ENCODE results near the gene PLA2G2D. TPM values are rescaled to one million over a fixed set of nuclear protein-coding genes. Genes with fewer than 3 reads are reported as not detected.

The PLA2G2D gene
- total RNA-seq, 1 experiment from 2014 or later: not detected

DNA sequence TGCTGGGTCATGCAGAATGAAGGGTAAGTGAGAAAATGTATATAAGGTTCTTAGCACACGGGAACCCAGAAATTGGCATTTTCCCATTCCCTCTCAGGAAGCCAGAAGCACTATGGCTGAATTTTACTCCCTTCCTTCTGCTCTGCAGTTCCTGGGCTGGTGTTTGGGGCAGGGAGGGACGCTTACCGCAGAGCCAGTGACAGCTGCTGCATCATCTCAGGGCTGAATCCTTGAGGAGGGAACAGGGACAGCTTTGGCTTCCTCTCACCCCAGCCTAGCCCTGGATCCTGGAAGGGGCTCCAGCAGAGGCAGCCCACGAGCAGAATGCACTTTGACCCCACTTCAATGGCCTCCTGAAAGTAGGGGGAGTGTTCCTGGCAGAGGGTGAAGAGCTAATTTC is 12.0 kb downstream of the PLA2G2D start:
- no peak overlapping the region for H4K8ac ChIP-seq (replicated peaks; ENCODE audit: insufficient read length, low read depth, low read length)
- no peak overlapping the region for H2BK12ac ChIP-seq (ENCODE audit: insufficient read length, low read depth, low read length)
- Mint-ChIP-seq H3K4me1 (peaks cover 11% of the 10 kb centered on the region in 2 experiments), H3K27me3 (ENCODE audit: low read depth) (0 out of 2 replicates have a peak, but pooled peaks cover 2% of the 10 kb centered on the region), H3K36me3 (ENCODE audit: insufficient read depth in 1 of 3, low read depth in 3 of 3) (peaks cover 0 to 1% (median 0%) of the 10 kb centered on the region in 3 experiments; a peak in 2 of 7 replicates), H3K9me3 (peaks cover 6 to 14% of the 10 kb centered on the region in 2 experiments), H3K4me3 (no peak overlapping the region), H3K27ac (no peak overlapping the region)
- WGBS (ENCODE audit: extremely low coverage, insufficient read length, low lambda C conversion rate): no CpG with 5 or more reads among the region's 4 CpGs
- H2BK15ac ChIP-seq (ENCODE audit: low read depth, low read length): no peak overlapping the region
- H3K79me2 ChIP-seq (ENCODE audit: insufficient read depth, low read length): no peaks in the 10 kb centered on the region
- H3K18ac ChIP-seq (ENCODE audit: insufficient read length, low read depth, low read length): no peak overlapping the region
- H2BK20ac ChIP-seq (ENCODE audit: low read depth, low read length, poor library complexity, severe bottlenecking): no peak overlapping the region
- DNase-seq: no peak
- no peak overlapping the region for H3T11ph ChIP-seq (ENCODE audit: low read length)
- H3K27ac ChIP-seq (ENCODE audit: insufficient read length, low read depth, low read length): no peak overlapping the region
- H3K9ac ChIP-seq (ENCODE audit: extremely low read depth, insufficient read length, low read length): no peak overlapping the region
- H3K4ac ChIP-seq (ENCODE audit: low read depth, low read length): no peak overlapping the region
- no peaks in the 10 kb centered on the region for H3K79me1 ChIP-seq (ENCODE audit: insufficient read depth, low read depth, low read length, poor library complexity, severe bottlenecking)
- H3K4me1 ChIP-seq (ENCODE audit: insufficient read depth, low read length): peaks cover 2% of the 10 kb centered on the region; the same call in 1 of the 2 replicates
- no peak overlapping the region for H2BK5ac ChIP-seq (ENCODE audit: insufficient read length, low read length)
- no peak overlapping the region for H2BK120ac ChIP-seq (ENCODE audit: low read depth, low read length, poor library complexity, severe bottlenecking)
- no peak overlapping the region for H3K4me2 ChIP-seq (ENCODE audit: insufficient read depth, insufficient read length, low read length)
- no peak overlapping the region for H2AFZ ChIP-seq (ENCODE audit: low read length)
- H3K27me3 ChIP-seq (ENCODE audit: insufficient read depth, low read length): no peaks in the 10 kb centered on the region
- no peak overlapping the region for H4K91ac ChIP-seq (ENCODE audit: insufficient read length, low read depth, low read length)
- H3K23me2 ChIP-seq (ENCODE audit: insufficient read length, low read depth, low read length, poor library complexity, severe bottlenecking): no peaks in the 10 kb centered on the region
- no peaks in the 10 kb centered on the region for H4K20me1 ChIP-seq (ENCODE audit: control insufficient read depth, insufficient read depth, insufficient read length)
- TF ChIP-seq, protein P1, sequence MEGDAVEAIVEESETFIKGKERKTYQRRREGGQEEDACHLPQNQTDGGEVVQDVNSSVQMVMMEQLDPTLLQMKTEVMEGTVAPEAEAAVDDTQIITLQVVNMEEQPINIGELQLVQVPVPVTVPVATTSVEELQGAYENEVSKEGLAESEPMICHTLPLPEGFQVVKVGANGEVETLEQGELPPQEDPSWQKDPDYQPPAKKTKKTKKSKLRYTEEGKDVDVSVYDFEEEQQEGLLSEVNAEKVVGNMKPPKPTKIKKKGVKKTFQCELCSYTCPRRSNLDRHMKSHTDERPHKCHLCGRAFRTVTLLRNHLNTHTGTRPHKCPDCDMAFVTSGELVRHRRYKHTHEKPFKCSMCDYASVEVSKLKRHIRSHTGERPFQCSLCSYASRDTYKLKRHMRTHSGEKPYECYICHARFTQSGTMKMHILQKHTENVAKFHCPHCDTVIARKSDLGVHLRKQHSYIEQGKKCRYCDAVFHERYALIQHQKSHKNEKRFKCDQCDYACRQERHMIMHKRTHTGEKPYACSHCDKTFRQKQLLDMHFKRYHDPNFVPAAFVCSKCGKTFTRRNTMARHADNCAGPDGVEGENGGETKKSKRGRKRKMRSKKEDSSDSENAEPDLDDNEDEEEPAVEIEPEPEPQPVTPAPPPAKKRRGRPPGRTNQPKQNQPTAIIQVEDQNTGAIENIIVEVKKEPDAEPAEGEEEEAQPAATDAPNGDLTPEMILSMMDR (conservative IDR thresholded peaks at IDR 0.05): no peak
- H4K5ac ChIP-seq (ENCODE audit: insufficient read length, low read depth, low read length): no peak overlapping the region
- no peak overlapping the region for H3K23ac ChIP-seq (ENCODE audit: insufficient read length, low read depth, low read length)
- H3K9me3 ChIP-seq (ENCODE audit: control insufficient read depth, low read depth, low read length): no peaks in the 10 kb centered on the region
- no peak overlapping the region for H3K56ac ChIP-seq (ENCODE audit: insufficient read length, low read depth, low read length)
- no peak overlapping the region for H2AK5ac ChIP-seq (ENCODE audit: insufficient read length, low read length)
- H3K14ac ChIP-seq (ENCODE audit: insufficient read depth, low read length): no peak overlapping the region

Measured in H9 (cell line).